Dermis microvascular lymphatic vessel endothelial cell (primary cell): ENCODE measurements around the gene TEX2. TPM values are rescaled to one million over a fixed set of nuclear protein-coding genes. Genes with fewer than 3 reads are reported as not detected.
"Not testable (repeated sequence)": the region's sequence is repeated elsewhere in the genome, so short reads cannot be mapped to it uniquely, and the experiment has no call there.

Source experiments
- DNase-seq, 2 donors: peaks; one replicate each; pipeline versions ENCODE4 v3.0.0 to v3.0.0-alpha.2; 2010; ENCODE audit warnings: low read depth in 2 of 2
- total RNA-seq: library from RNA; depleted of rRNA; stranded (reverse); fragments of >200 nt; gene quantifications from 2 replicates; pipeline ENCODE4 v1.2.1, GENCODE V29; 2014

The TEX2 gene
- total RNA-seq, 1 donor from 2014 or later, result 20.2 TPM

DNA sequence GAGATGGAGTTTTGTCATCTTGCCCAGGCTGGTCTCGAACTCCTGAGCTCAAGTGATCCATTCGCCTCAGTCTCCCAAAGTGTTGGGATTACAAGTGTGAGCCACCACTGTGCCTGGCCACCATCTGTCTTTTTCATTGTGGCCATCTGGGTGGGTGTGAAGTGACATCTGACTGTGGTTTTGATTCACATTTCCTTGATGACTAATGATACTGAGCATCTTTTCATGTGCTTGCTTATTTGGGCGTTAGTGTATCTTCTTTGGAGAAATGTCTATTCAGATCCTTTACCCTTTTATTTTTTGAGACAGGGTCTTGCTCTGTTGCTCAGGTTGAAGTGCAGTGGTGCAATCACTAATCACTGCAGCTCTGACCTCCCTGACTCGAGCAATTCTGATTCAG, 79.2 kb downstream of the TEX2 start:
- DNase-seq, result peak in 1 of 2 donors; percentile 58

GRCh38 chr17:64182325-64183012, 80.6 kb downstream of the TEX2 start:
- DNase-seq, result no peak

DNA sequence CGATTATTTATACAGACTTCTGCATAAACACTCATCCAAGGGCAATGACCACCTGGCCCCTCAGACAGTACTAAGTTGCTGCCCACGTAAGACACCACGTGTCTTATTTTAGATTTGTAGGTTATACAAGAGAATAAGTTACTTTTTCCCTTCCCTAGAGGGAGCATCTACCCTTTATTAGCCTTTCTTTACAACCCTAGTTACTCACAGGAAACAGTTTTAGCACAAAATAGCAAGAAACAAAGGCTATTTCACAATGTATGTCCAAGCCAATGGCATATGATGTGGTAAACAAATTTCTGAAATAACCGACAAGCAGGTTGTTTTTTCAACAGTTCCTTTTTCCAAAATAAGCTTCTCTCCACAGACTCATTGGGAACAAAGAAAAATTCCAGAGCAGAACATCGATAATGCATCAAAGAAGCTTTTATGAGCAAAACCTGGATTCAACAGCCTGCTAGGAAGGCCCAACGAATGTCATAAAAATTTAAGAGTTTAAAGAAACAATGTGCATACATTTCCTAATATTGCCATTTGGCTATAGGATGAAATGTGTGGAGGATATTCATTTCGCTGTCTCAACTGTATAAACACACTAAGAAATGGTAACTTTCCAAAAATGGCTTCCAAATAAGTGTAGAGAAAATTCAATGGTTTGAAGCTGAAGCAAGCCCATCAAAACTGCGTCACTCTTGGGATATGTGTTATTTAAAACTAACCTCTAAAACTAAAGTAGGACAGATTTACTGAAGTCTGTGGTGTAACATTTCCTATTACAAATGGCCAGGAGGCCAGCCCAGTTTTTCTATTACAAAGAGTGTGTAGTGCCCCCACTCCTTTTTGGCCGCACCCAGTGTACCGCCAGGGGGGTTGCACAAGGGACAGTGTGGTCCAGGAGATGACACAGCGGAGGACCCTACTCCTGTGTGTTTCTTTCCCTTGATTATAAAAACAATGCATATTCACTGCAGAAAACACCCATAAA, 82.7 kb downstream of the TEX2 start:
- DNase-seq, result peak; percentile 79 to 86

DNA sequence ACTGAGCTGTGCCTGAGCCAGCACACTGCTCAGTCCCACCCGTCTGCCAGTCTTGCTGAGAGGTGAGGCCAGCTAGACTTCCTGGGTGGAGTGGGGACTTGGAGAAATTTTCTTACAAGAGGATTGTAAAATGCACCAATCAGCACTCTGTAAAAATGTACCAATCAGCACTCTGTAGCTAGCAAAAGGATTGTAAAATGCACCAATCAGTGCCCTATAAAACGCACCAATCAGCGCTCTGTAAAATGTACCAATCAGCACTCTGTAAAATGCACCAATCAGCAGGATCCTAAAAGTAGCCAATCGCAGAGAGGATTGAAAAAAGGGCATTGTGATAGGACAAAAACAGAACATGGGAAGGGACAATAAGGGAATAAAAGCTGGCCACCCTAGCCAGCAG, 84.0 kb downstream of the TEX2 start:
- DNase-seq, result not testable (repeated sequence)

DNA sequence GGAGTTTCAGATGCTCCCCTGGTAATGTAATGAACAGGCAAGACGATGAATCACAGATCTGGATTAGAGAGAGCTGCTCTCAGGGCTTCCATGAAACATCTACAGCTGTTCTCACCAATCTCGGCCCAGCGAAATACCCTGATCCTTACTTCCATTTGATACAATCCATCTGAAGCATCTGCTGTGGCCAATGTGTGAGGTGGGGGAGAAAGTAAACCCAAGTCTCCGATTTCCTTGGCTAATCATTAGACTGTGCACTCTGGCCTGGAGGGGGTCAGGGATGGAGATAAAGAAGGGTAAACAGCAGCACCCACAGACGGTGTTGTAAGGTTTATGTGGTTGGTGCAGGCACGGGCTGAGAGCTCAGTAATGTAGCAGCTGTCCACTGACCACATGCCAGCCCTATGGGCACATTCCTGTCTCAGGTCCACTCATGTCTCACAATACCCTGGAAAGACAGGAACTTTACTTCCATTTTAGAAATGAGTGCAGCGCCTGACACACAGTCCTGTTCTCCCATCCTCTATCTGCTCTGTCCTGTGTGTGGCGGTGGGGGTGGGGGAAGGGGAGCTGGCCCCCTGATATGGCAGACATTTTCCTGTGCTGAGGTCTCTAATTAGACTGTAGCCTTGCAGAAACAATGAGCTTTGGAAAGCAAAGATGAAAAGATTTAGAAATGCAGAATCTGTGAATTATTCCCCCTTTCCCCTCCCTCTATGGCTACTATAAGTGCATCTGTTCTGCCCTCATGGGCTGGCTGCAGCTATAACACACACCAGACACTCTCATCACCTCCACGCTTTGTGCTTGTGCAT, 84.8 kb downstream of the TEX2 start:
- DNase-seq, result no peak

DNA sequence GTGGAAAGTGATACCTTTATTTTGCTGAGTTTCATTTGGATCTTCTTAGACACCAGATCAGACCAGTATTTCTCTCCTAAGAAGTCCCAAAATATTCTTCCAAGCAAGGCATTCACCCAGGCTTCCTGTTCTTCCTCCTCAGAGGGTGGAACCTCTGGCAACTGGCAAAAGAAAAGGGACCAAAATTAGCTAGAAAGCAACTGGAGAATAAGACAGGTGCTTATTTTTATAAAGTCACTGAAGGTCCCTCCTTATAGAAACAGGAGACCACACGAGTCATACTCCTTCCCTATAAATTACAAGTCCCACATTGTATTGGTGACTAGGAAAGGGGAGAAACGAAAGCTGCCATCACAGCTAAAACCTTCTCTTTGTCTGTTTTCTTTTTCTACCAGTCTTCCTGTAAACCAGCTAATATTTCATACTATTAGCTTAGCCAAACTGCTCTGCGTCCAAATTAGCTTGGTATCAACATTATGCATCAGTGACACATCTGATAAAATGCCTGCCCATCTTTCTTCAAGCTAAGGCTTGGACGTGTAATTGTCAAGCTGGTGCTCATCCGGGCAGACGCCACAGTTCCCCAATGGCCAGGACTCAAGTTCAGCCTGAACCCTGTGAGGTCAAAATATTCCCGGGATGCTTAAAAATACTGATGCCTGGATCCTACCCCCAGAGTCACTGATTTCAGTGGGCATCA, 85.6 kb downstream of the TEX2 start:
- DNase-seq, result no peak

- DNase-seq, result no peak
Observed at GRCh38 chr17:64176556-64176955, 86.5 kb downstream of the TEX2 start.

DNA sequence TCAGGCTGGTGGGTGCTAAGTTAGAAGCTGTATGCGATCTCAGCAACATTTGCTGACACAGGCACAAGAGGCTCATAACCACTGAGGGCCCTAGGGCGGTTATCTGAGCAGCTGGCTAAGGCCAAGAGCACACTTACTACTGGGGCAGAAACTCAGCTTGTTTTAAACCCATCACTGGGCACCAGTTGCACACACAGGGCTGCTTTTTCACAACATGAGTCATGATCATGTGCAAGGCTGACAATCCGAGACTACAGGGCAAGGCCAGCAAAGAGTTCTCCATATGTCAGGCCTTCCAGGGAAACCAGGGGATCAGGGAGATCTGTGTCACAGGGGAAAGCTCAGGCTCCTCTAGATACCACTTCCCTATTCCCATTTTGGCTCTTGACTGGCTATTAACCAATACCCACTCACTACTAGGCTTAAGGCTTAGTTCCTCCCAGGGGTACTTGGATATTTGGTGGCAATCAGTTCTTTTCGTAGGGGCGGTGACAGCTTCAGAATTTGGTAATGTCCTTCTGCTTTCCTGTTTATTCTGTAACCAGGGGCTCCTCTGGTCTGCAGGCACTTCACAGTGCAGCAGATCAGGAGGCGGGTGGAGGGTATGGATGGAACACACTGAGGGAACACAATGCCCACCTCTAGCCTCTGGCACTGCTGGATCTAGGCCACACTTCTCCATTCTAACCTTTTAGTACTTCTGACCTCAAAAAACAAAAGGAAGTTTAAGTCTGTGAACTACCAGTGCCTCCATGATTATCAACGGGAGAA, 88.2 kb downstream of the TEX2 start:
- DNase-seq, result peak in 1 of 2 donors; percentile 82

DNA sequence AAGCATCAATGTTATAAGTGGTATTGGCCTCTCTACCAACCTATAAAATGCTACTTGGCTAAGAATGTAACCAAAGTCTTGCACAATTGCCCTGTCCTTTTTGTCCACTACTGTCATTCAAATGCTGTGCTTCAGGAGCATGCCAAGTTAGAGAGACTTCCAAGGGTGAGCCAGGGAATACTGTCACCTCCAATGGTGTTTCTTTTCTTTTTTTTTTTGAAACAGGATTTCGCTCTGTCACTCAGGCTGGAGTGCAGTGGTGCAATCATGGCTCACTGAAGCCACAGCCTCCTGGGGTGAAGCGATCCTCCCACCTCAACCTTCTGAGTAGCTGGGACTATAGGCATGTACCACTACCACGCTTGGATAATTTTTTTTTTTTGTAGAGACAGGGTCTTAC, 89.4 kb downstream of the TEX2 start:
- DNase-seq, result no peak

- DNase-seq, result peak; percentile 60 to 95
Observed at GRCh38 chr17:64172510-64172909, 90.5 kb downstream of the TEX2 start.

- DNase-seq, result peak; percentile 80 to 85
Observed at GRCh38 chr17:64171041-64171440, 92.0 kb downstream of the TEX2 start.

DNA sequence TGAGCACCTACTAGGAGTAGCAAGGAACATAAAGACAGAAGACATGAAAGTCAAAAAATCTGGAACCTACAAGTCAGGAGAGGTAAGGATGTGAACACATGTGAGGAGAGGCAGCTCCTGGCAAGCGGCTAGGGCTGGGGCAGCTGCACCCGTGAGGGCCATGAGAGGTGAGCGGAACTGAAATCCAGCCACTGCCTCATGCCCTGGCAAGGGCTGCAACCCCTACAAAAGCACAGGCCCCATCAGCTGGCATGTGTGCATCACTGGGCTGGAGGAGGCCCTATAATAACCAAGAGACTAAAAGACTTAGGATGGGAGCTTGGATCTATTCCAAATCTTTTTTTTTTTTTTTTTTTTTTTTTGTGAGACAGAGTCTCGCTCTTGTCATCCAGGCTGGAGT, 92.8 kb downstream of the TEX2 start:
- DNase-seq, result no peak

- DNase-seq, result not testable (repeated sequence)
Observed at GRCh38 chr17:64167666-64168065, 95.4 kb downstream of the TEX2 start.

DNA sequence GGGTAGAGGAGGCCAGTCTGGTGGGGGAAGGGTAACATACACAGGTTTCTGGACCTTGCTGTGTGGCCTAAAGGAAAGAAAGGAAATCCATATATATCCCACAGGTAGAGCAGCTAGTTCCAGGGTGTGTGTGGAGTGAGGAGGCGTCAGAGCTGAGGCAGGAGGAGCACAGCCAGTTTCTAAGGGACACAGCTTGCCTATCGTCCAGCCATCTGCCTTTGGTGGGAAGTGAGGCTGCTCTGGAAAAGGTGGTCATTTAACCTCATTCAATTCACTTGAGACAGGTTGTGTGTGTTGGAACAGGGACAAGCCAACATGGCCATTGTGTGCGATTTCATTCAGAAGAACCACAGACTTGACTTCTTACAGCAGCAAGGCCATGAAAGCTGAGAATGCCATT, 96.2 kb downstream of the TEX2 start:
- DNase-seq, result no peak

GRCh38 chr17:64165347-64165746, 97.7 kb downstream of the TEX2 start:
- DNase-seq, result no peak

DNA sequence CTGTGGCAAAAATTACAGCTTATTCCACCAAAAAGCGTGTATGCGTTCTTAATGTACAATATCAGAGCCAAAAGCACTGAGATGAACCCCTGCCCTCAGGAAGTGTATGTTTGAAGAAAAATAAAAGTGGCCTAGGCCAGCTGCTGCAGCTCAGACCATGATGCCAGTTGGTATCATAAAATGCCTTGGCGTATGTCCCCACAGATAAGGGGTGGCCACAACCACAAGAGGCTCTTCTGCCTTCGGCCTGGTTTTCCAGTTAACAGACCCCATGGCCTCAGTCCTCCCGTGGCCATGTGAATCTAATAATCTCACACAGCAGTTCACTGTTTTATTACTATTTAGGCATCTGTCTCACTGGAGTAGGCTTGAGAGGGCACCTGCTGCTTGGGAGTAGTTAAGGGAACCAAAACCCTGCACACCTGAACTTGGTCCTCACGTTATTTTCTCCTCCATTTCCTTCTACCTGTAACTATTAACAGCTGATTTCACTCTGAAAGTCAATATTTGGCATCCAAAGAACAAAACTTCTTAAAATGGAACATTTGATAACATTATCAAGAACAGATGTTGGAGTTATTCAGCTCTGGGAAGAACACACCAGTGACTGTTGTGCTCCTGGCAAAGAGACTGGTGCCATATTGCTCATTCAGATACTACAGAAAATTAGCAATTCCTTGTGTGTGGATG, 98.3 kb downstream of the TEX2 start:
- DNase-seq, result no peak

DNA sequence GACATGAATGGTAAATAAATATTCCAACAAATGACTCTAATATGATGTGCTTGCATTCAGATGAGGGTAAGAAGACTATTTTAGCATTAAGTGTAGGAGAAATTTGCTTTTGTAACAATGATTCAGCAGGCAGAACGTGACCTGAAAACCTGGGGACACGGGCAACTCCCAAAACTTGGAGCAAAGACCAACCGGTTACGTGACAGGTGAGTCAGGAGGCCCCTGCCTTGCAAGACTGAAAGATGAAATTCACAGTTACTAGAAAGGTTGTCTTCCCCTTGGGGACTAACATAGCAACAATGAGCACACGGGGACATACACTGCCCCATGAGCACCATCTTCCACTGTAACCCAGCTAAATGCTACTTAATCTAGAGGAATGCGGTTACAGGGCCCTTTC, 99.6 kb downstream of the TEX2 start:
- DNase-seq, result no peak

DNA sequence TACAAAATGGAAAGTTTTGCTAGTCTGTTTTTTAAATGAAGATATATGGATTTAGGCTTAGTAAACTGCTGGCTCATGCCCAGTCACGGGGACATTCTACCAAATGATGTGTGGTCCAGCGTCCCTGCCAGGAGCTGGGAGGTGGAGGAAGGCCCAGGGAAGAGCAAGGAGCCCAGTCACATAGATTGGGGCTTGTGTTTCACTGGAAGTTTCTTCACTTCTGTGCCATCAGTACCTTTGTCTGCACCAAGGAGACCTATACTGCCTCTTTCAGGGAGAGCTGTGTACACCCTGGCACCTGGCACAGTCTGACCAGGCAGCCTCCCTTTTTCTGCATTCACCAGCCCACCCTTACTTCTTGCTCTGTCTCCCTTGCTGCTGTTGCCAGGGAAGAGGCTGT, 100.5 kb downstream of the TEX2 start:
- DNase-seq, result no peak

DNA sequence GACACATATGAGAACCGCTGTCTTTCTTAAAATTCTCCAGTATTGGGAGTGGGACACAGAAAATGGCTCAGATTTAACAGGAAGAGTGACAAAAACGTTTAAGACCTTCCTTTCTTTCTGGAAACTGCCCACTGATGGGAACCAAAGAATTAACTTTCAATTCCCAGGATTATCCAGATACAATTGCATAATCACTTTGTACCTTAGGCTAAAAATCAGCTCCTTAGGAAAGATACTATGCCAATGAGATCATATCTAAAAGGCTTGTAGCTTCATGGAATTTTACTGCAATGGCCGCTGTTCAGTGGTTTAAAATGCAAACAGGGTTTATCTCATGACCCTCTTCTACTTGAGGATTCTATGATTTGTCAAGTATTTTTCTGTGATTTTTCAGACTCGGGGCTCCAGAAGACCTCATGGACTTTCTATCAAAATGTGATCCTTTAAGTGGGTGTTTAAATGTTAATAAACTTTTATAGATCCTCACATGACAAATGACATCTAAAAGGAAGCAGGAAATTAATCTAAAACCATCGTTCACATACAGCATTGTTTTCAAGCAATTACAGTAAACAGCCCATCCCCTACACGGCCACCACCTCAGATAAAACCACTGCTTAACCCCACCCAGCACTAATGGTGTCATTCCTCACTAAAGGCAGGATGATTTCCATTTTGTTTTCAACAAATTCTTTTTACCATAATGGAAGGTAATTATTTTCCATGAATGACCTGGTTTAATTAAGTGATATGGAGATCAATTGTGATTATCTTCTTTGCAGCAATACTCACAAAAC, 101.5 kb downstream of the TEX2 start:
- no peak for DNase-seq
